ENCODE data around the gene CCL5. TPM values are rescaled to one million over a fixed set of nuclear protein-coding genes. Genes with fewer than 3 reads are reported as not detected.

Gene CCL5
- polyA plus RNA-seq, 1 of the 3 experiments (the other 2 are of a cell fraction) = 0.23 TPM

- no peak for TF ChIP-seq PBX3 (IDR thresholded peaks at IDR 0.05)
- no peak for TF ChIP-seq RFX5 (IDR thresholded peaks at IDR 0.05; ENCODE audit: low read length)
- TF ChIP-seq EP300 (IDR thresholded peaks at IDR 0.05; ENCODE audit: borderline replicate concordance in 1 of 2, low read depth in 1 of 2, low read length in 1 of 2) = no peak
- no peak for TF ChIP-seq POLR2AphosphoS5 (IDR thresholded peaks at IDR 0.05; ENCODE audit: low read depth, low read length)
Measured at GRCh38 chr17:35927714-35928113, 47.6 kb upstream of the CCL5 start (continued).

- Histone ChIP-seq H3K4me2 (no peak overlapping the region), H3F3A (replicated peaks; ENCODE audit: insufficient read depth) (peaks cover 5% of the 10 kb centered on the region), H3K36me3 (replicated peaks in 1 of 2; ENCODE audit: control insufficient read depth in 1 of 2, insufficient read depth in 2 of 2, low read length in 1 of 2) (no peaks in the 10 kb centered on the region), H3K4me3 (ENCODE audit: low read depth in 2 of 2, low read length in 1 of 2) (no peak overlapping the region), H3K4me1 (ENCODE audit: control insufficient read depth in 1 of 2, insufficient read depth in 2 of 2, low read depth in 1 of 2, low read length in 1 of 2) (no peaks in the 10 kb centered on the region), H3K27me3 (ENCODE audit: insufficient read depth) (no peaks in the 10 kb centered on the region), H4K20me1 (ENCODE audit: insufficient read depth) (no peaks in the 10 kb centered on the region), H3K9me2 (no peaks in the 10 kb centered on the region), H3K27ac (ENCODE audit: low read depth in 2 of 2, low read length in 1 of 2) (no peak overlapping the region), H2AFZ (ENCODE audit: low read depth) (no peak overlapping the region), H3K79me2 (ENCODE audit: insufficient read depth) (no peaks in the 10 kb centered on the region), H3K9ac (no peak overlapping the region), H3K9me3 (no peaks in the 10 kb centered on the region)
- WGBS (ENCODE audit: low lambda C conversion rate) = 95% methylated on average over 6 of the region's 6 CpGs
- no peak for DNase-seq
- CTCF ChIA-PET = interaction anchor here (0.7 kb wide), 1 partner anchor 115 kb away, joined by 3 read pairs; no protein-coding TSS in a partner anchor
- POLR2A ChIA-PET = no interaction called here
- no peak for TF ChIP-seq SMC3 (IDR thresholded peaks at IDR 0.05; ENCODE audit: low read depth, low read length)
- TF ChIP-seq USF1 (IDR thresholded peaks at IDR 0.05; ENCODE audit: borderline replicate concordance, low read depth) = no peak
- TF ChIP-seq NRF1 (IDR thresholded peaks at IDR 0.05; ENCODE audit: low read depth, low read length) = no peak
- TF ChIP-seq TEAD4 (IDR thresholded peaks at IDR 0.05; ENCODE audit: borderline replicate concordance, insufficient read depth) = no peak
- no peak for TF ChIP-seq CHD2 (IDR thresholded peaks at IDR 0.05; ENCODE audit: low read length, partially characterized antibody)
- TF ChIP-seq PBX3 (IDR thresholded peaks at IDR 0.05) = no peak
- TF ChIP-seq RAD21 (IDR thresholded peaks at IDR 0.05; ENCODE audit: low read length) = no peak
- no peak for TF ChIP-seq EZH2phosphoT487 (IDR thresholded peaks at IDR 0.05; ENCODE audit: borderline replicate concordance, low read depth)
- TF ChIP-seq GATA2 (CRISPR knock-in tag; IDR thresholded peaks at IDR 0.05) = no peak
- TF ChIP-seq FOSL2 (IDR thresholded peaks at IDR 0.05; ENCODE audit: borderline replicate concordance, low read depth) = no peak
- no peak for TF ChIP-seq ZBTB33 (IDR thresholded peaks at IDR 0.05; ENCODE audit: borderline replicate concordance, low read depth)
- no peak for TF ChIP-seq NFIC (IDR thresholded peaks at IDR 0.05; ENCODE audit: borderline replicate concordance)
- no peak for TF ChIP-seq MXI1 (IDR thresholded peaks at IDR 0.05; ENCODE audit: low read depth, low read length)
- TF ChIP-seq CTCF (IDR thresholded peaks at IDR 0.05) = no peak
- TF ChIP-seq FOXJ3 (CRISPR knock-in tag; IDR thresholded peaks at IDR 0.05) = no peak
Measured at GRCh38 chr17:35923609-35924114, 43.5 kb upstream of the CCL5 start.

All from SK-N-SH (cell line).